ENCODE measurements around the gene SMAD9. TPM values are rescaled to one million over a fixed set of nuclear protein-coding genes. Genes with fewer than 3 reads are reported as not detected.

The SMAD9 gene
- total and polyA plus RNA-seq, 2 of the 13 experiments (the other 11 are each of a cell fraction or from before 2014, with no cell fraction given), result 4.2 to 7.7 TPM

DNA sequence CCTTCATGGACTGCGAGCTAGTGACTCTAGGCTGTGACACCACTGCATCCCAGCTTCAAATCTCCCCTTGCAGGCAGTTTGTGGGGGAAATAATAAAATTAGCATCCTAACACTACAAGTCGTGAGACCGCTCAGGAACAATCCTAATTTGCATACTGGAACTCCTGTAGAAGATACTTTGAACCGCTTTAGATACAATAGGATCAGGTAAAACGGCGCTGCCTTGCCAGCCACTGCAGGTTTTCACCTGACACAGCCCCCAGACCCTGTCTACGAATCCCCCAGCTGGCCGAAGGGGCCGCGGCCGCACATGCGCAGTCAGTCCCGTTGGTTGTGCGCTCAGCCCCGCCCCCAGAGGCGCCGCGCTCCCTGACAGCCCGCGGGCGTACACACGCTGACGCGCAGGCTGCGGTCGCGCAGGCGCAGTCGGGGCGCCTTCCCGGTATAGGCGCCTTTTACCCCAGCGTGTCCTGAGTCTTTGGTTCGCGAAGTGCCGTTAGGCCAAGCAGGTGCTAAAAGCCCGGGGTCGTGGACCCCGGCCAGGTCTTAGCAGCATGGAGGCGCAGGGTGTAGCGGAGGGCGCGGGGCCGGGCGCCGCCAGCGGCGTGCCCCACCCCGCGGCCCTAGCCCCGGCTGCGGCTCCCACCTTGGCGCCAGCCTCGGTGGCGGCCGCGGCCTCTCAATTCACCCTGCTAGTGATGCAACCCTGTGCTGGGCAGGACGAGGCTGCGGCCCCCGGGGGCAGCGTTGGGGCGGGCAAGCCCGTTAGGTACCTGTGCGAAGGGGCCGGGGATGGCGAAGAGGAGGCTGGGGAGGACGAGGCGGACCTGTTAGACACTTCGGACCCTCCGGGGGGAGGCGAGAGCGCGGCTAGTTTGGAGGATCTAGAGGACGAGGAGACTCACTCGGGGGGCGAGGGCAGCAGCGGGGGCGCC, 101.0 kb downstream of the SMAD9 start, which contains the start of gene RFXAP (continued):
- no peak for TF ChIP-seq SMC3 (IDR thresholded peaks at IDR 0.05; ENCODE audit: low read length)
- 0 out of 2 replicates have a peak, but pooled peaks have one; percentile 49 for TF ChIP-seq ZNF329 (CRISPR knock-in tag; IDR thresholded peaks at IDR 0.05; ENCODE audit: low read depth)
- TF ChIP-seq CCAR2 (optimal IDR thresholded peaks at IDR 0.05; ENCODE audit: low read depth, low read length), result no peak
- no peak for TF ChIP-seq KLF9 (CRISPR knock-in tag; IDR thresholded peaks at IDR 0.05; ENCODE audit: low read depth)
- no peak for TF ChIP-seq ZHX2 (IDR thresholded peaks at IDR 0.05; ENCODE audit: low read depth)
- no peak for TF ChIP-seq ZHX2 (CRISPR knock-in tag; IDR thresholded peaks at IDR 0.05; ENCODE audit: borderline replicate concordance)
- TF ChIP-seq ZNF264 (CRISPR knock-in tag; IDR thresholded peaks at IDR 0.05), result peak; percentile 39; the same call in 1 of the 2 replicates
- TF ChIP-seq, protein P1, sequence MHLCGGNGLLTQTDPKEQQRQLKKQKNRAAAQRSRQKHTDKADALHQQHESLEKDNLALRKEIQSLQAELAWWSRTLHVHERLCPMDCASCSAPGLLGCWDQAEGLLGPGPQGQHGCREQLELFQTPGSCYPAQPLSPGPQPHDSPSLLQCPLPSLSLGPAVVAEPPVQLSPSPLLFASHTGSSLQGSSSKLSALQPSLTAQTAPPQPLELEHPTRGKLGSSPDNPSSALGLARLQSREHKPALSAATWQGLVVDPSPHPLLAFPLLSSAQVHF (CRISPR knock-in tag; IDR thresholded peaks at IDR 0.05), result 0 out of 2 replicates have a peak, but pooled peaks have one; percentile 65
- no peak for TF ChIP-seq ETS1 (CRISPR knock-in tag; IDR thresholded peaks at IDR 0.05)
- no peak for TF ChIP-seq RAD51 (IDR thresholded peaks at IDR 0.05; ENCODE audit: borderline replicate concordance)
- TF ChIP-seq MED13 (CRISPR knock-in tag; IDR thresholded peaks at IDR 0.05), result 0 out of 2 replicates have a peak, but pooled peaks have one; percentile 38
- no peak for TF ChIP-seq IKZF4 (CRISPR knock-in tag; IDR thresholded peaks at IDR 0.05; ENCODE audit: borderline replicate concordance, low read depth, not compliant biosample characterization)
- TF ChIP-seq, protein P2, sequence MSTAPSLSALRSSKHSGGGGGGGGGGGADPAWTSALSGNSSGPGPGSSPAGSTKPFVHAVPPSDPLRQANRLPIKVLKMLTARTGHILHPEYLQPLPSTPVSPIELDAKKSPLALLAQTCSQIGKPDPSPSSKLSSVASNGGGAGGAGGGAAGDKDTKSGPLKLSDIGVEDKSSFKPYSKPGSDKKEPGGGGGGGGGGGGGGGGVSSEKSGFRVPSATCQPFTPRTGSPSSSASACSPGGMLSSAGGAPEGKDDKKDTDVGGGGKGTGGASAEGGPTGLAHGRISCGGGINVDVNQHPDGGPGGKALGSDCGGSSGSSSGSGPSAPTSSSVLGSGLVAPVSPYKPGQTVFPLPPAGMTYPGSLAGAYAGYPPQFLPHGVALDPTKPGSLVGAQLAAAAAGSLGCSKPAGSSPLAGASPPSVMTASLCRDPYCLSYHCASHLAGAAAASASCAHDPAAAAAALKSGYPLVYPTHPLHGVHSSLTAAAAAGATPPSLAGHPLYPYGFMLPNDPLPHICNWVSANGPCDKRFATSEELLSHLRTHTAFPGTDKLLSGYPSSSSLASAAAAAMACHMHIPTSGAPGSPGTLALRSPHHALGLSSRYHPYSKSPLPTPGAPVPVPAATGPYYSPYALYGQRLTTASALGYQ (CRISPR knock-in tag; IDR thresholded peaks at IDR 0.05), result no peak
- TF ChIP-seq NR2C2 (CRISPR knock-in tag; IDR thresholded peaks at IDR 0.05; ENCODE audit: borderline replicate concordance), result peak; percentile 30; the same call in 1 of the 2 replicates
- no peak for TF ChIP-seq ZFP36L2 (CRISPR knock-in tag; IDR thresholded peaks at IDR 0.05)
- TF ChIP-seq ZNF572 (CRISPR knock-in tag; IDR thresholded peaks at IDR 0.05), result no peak
- peak; percentile 66; the same call in 1 of the 2 replicates for TF ChIP-seq ZNF841 (CRISPR knock-in tag; IDR thresholded peaks at IDR 0.05; ENCODE audit: borderline replicate concordance)
- peak; percentile 23; the same call in 1 of the 2 replicates for TF ChIP-seq ZNF614 (CRISPR knock-in tag; IDR thresholded peaks at IDR 0.05; ENCODE audit: borderline replicate concordance)

Measured in HepG2 (cell line).